Neural cell (in vitro differentiated cells): ENCODE results near the gene FERMT2. TPM values are rescaled to one million over a fixed set of nuclear protein-coding genes. Genes with fewer than 3 reads are reported as not detected.

Experiments
- H2AFZ ChIP-seq: fragments of 200-600, 300-800 bp; sonication (generic), shearing (Covaris generic); 2 replicates; pipeline ENCODE4 v1.6.0; 2014; ENCODE audit warnings: low read depth, mild to moderate bottlenecking, antibody characterized with exemption, low read length, moderate library complexity
- H3F3A ChIP-seq: fragments of 200-600 bp; shearing (Covaris generic); 2 replicates; pipeline ENCODE4 v1.6.1; 2016; ENCODE audit warnings: mild to moderate bottlenecking, moderate library complexity, mixed read lengths, antibody characterized with exemption, low read length; ENCODE audit not compliant: insufficient read depth, poor library complexity, severe bottlenecking
- H3K27ac ChIP-seq: fragments of 200-600, 300-800 bp; sonication (generic), shearing (Covaris generic); 2 replicates; pipeline ENCODE4 v1.5.1; 2014; ENCODE audit warnings: mild to moderate bottlenecking, low read length, moderate library complexity
- H3K27me3 ChIP-seq: fragments of 300-800, 200-600 bp; sonication (generic), shearing (Covaris generic); 2 replicates; pipeline ENCODE4 v1.6.0; 2014; ENCODE audit warnings: mild to moderate bottlenecking, low read depth, low read length, moderate library complexity; ENCODE audit not compliant: insufficient read depth
- H3K36me3 ChIP-seq: fragments of 300-800, 200-600 bp; sonication (generic), shearing (Covaris generic); 2 replicates; pipeline ENCODE4 v1.5.1; 2014; ENCODE audit warnings: mild to moderate bottlenecking, antibody characterized with exemption, low read length, moderate library complexity; ENCODE audit not compliant: insufficient read depth
- H3K4me2 ChIP-seq: fragments of 300-800, 200-600 bp; sonication (generic), shearing (Covaris generic); 2 replicates; pipeline ENCODE4 v1.6.0; 2014; ENCODE audit warnings: mild to moderate bottlenecking, low read length
- H3K4me3 ChIP-seq: fragments of 300-800, 200-600 bp; sonication (generic), shearing (Covaris generic); 2 replicates; pipeline ENCODE4 v1.5.1; 2014; ENCODE audit warnings: mild to moderate bottlenecking, low read length, moderate library complexity
- H3K79me2 ChIP-seq: fragments of 200-600 bp; shearing (Covaris generic); replicated peaks from 2 replicates; pipeline ENCODE4 v1.6.0; 2014; ENCODE audit warnings: mild to moderate bottlenecking, low read length, moderate library complexity; ENCODE audit not compliant: insufficient read depth
- H3K9ac ChIP-seq: fragments of 300-800, 200-600 bp; sonication (generic), shearing (Covaris generic); 2 replicates; pipeline ENCODE4 v1.6.1; 2016; ENCODE audit warnings: mild to moderate bottlenecking, low read length, mixed read lengths
- H3K9me2 ChIP-seq: fragments of 200-600 bp; shearing (Covaris generic); 2 replicates; pipeline ENCODE4 v1.6.1; 2016; ENCODE audit warnings: mild to moderate bottlenecking, low read length, mixed read lengths; ENCODE audit not compliant: insufficient read depth
- H3K9me3 ChIP-seq: fragments of 200-600, 300-800 bp; sonication (generic), shearing (Covaris generic); 2 replicates; pipeline ENCODE4 v1.6.1; 2016; ENCODE audit warnings: mild to moderate bottlenecking, mixed run types, low read length, moderate library complexity, mixed read lengths
- H4K20me1 ChIP-seq: fragments of 200-600 bp; shearing (Covaris generic); 2 replicates; pipeline ENCODE4 v1.6.1; 2016; ENCODE audit warnings: mild to moderate bottlenecking, mixed run types; ENCODE audit not compliant: insufficient read depth
- CTCF ChIP-seq: fragments of 450-650 bp; IDR thresholded peaks from 2 replicates; pipeline ENCODE4 v1.5.1; 2014; ENCODE audit warnings: antibody characterized with exemption, mild to moderate bottlenecking, moderate library complexity; ENCODE audit not compliant: poor library complexity, severe bottlenecking
- EP300 ChIP-seq: fragments of 450-650 bp; conservative IDR thresholded peaks from 2 replicates; pipeline ENCODE4 v1.6.1; 2014; ENCODE audit warnings: antibody characterized with exemption, mild to moderate bottlenecking, moderate library complexity; ENCODE audit not compliant: poor library complexity, severe bottlenecking
- EZH2 ChIP-seq: fragments of 200-600, 300-800 bp; shearing (Covaris generic), sonication (generic); IDR thresholded peaks from 2 replicates; pipeline ENCODE4 v1.6.1; 2014; ENCODE audit warnings: antibody characterized with exemption, low read length, borderline replicate concordance, mild to moderate bottlenecking; ENCODE audit not compliant: insufficient read depth, poor library complexity, severe bottlenecking
- MXI1 ChIP-seq: fragments of 450-650 bp; conservative IDR thresholded peaks from 2 replicates; pipeline ENCODE4 v1.6.1; 2014; ENCODE audit warnings: antibody characterized with exemption, mild to moderate bottlenecking; ENCODE audit not compliant: poor library complexity, severe bottlenecking
- POLR2AphosphoS5 ChIP-seq: IDR thresholded peaks from 2 replicates; pipeline ENCODE4 v1.6.1; 2012
- RAD21 ChIP-seq: fragments of 450-650 bp; conservative IDR thresholded peaks from 2 replicates; pipeline ENCODE4 v1.6.1; 2014; ENCODE audit warnings: antibody characterized with exemption, mild to moderate bottlenecking, moderate library complexity
- REST ChIP-seq: IDR thresholded peaks from 2 replicates; pipeline ENCODE4 v1.6.1; 2012; ENCODE audit warnings: borderline replicate concordance
- SMC3 ChIP-seq: fragments of 450-650 bp; conservative IDR thresholded peaks from 2 replicates; pipeline ENCODE4 v1.6.1; 2014; ENCODE audit warnings: antibody characterized with exemption, mild to moderate bottlenecking, moderate library complexity; ENCODE audit not compliant: poor library complexity
- TAF1 ChIP-seq: IDR thresholded peaks from 2 replicates; pipeline ENCODE4 v1.6.1; 2012; ENCODE audit warnings: low read depth
- polyA plus RNA-seq: library from polyadenylated mRNA; depleted of rRNA; stranded (reverse); fragments of >200 nt; gene quantifications from 2 replicates; pipeline ENCODE4 v1.2.3, GENCODE V29; 2014

FERMT2 gene
- polyA plus RNA-seq, 1 donor from 2014 or later, result 59.6 TPM

GRCh38 chr14:52845081-52845480 lies 105.8 kb downstream of the FERMT2 start:
- no peak overlapping the region for H3K4me3 ChIP-seq
- no peak overlapping the region for H2AFZ ChIP-seq
- no peaks in the 10 kb centered on the region for H3K79me2 ChIP-seq
- H3K27ac ChIP-seq, result no peak overlapping the region
- no peaks in the 10 kb centered on the region for H3K27me3 ChIP-seq
- TF ChIP-seq CTCF (no peak), SMC3 (no peak), MXI1 (no peak), TAF1 (no peak), EP300 (no peak), POLR2AphosphoS5 (no peak), EZH2 (no peak), RAD21 (no peak), REST (no peak)
- H3K9ac ChIP-seq, result no peak overlapping the region
- no peaks in the 10 kb centered on the region for H4K20me1 ChIP-seq
- H3K36me3 ChIP-seq, result no peaks in the 10 kb centered on the region
- no peaks in the 10 kb centered on the region for H3F3A ChIP-seq
- H3K4me2 ChIP-seq, result no peak overlapping the region
- H3K9me3 ChIP-seq, result no peaks in the 10 kb centered on the region
- no peaks in the 10 kb centered on the region for H3K9me2 ChIP-seq

DNA sequence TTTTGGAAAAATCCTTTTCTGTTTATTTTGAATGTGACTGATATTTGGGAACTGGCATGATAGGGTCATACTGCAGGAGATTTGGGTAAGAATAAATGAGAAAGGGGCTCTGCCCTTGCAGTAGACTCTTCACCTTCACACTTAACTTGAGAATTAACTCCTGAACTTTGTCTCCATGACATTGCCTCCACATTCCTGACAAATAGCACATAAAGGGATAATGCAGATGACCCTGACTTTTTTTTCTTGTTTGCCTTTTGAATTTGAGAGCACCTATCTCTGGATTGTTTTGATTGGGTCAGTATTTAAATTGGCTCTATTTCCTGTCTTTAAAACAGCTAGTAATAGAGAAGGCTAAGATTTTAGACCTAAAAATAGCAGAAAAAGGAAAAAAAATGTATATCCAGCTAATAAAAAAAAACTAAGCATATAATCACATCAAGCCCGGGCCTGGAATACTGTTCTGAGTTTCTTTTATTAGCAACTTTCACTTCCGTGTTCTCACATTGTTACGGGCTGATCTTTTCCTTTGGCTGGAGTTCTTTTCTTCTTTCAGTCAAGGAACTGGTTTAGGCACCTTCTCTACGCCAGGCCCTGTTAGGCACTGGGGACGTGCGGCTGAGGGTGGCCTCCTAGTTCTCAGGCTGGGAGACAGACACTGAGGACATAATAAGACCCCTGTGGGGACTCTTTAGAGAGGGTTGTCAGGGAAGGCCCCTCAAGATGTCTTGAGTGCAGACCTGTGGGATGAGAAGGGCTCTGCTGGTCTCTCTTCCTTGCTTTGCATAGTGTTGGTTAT lies 106.4 kb downstream of the FERMT2 start:
- no peaks in the 10 kb centered on the region for H3K9me3 ChIP-seq
- H3K36me3 ChIP-seq, result no peaks in the 10 kb centered on the region
- H3K27ac ChIP-seq, result no peak overlapping the region
- H3K27me3 ChIP-seq, result no peaks in the 10 kb centered on the region
- H4K20me1 ChIP-seq, result no peaks in the 10 kb centered on the region
- no peaks in the 10 kb centered on the region for H3K79me2 ChIP-seq
- TF ChIP-seq REST (no peak), EP300 (no peak), CTCF (no peak), TAF1 (no peak), SMC3 (no peak), POLR2AphosphoS5 (no peak), EZH2 (no peak)
- H3K9ac ChIP-seq, result no peak overlapping the region
- H2AFZ ChIP-seq, result no peak overlapping the region
- no peak overlapping the region for H3K4me3 ChIP-seq
- no peak overlapping the region for H3K4me2 ChIP-seq
- H3F3A ChIP-seq, result no peaks in the 10 kb centered on the region
- H3K9me2 ChIP-seq, result no peaks in the 10 kb centered on the region
